HG03520 (cell line): ENCODE measurements around the gene CCDC9.

Experiments
- ATAC-seq: cut with Tn5 transposase; IDR thresholded peaks from one replicate; pipeline ENCODE4 v1.9.1; 2021; ENCODE audit warnings: mild to moderate bottlenecking, moderate library complexity; ENCODE audit not compliant: unreplicated experiment

CCDC9 gene

DNA sequence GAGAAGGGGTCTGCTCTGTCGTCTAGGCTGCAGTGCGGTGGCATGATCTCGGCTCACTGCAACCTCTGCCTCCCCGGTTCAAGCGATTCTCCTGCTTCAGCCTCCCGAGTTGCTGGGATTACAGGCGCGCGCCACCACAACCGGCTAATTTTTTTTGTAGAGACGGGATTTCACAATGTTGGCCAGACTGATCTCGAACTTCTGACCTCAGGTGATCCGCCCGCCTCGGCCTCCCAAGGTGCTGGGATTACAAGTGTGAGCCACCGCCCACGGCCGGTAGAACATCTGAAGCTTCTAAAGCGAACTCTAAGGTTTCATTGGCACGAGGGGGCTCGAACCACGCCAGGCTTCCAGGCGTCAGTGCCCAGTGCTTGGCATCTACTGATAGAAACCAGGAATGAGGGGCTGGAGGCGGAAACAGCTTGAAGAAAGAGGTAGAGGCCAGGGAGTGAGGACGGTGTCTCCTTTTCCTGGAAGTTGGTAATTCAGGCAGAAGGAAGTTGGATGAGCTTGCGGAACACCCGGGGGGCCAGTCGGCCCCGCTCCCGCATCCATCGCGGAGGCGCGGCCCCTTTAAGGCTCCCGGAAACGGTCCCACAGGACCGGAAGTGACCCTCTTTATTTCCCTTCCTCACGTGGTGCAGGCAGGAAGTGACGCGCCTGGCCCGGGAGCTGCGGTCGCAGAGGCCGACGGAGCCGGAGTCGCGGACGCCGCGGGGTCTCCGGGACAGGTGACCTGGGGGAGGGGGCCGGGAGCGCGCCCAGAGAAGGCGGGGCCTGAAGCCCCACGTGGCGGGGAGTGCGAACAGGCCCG, at the start of gene CCDC9:
Gene CCDC9, plus strand, starts transcription at position 647 of the 814 bp plus-strand sequence. CDS start 1,876 bp downstream, outside the sequence.
- ATAC-seq = peak; percentile 38

DNA sequence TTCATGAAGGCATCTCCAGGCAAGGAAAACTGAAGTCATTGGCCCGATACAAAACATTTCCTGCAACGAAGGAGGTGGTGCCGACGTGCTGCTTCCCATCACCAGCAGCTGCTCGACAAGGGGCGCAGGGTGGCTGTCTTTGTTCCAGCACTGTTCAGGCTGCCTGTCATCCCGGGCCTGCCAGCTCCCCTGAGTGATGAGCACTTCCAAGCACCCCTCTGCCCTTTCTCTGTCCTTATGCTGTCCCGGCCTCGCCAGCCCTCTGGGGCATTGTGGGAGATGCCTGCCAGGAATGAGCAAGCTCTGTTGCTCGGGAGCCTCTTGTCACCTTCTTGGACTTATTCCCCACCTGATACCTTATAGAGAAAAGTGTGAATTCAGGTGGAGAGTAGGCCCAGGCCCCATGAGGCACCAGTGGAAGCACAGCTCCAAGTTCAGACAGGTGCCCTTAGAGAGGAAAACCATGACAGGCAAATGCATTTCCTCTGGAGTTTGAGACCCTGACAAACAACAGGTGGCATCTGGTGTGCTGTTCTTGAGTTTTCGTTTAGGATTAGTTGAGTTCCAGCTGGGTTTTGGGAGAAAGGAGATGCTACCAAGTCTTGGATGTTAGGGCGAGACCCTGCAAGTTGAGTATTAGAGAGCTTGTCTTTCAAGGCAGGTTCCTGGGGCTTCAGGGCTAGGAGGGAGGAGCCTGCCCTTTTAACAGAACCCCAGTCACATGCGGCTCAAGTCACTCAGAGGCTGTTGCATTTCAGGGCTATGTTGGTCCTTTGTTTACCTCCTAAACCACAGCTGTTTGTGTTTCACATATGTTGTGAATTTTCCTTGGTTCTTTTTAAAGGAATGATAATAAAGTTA, 46.8 kb upstream of the CCDC9 start:
- ATAC-seq = no peak

DNA sequence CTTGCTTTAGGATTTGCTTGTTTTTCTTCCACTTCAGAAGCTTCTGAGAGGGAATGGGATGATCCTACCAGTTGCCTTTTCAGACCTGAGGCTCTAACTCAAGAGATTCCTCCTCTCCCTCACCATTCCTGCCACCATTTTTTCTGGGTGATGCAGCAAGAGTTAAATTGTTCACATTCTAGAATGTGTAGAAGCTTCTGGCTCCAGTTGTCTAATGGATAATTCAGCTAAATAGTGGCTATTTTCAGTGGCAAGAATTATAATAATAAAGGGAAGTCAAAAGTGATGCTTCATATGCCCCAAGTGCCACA, 46.2 kb upstream of the CCDC9 start:
- no peak for ATAC-seq

DNA sequence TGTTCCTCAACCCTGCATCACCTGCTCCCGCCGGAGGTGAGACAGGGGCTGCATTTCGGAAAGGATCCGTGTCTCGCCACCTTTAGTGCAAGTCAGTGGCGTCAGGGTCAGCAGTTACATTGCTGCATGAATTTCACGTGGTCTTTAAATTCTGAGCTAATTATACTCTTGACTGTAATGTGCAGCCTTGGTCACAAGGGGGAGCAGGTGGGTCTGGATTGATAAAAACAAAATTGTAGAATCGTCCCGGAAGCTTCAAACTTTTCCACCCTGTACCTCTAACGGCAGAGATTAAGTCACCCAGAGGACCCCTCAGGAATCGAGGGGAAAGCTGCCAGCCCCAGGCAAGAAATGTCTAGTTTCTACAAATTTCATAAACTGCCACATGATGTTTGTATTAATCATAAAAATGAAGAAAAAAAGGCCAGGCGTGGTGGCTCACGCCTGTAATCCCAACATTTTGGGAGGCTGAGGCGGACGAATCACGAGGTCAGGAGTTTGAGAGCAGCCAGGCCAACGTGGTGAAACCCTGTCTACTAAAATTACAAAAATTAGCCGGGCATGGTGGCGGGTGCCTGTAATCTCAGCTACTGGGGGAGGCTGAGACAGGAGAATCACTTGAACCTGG, 45.5 kb upstream of the CCDC9 start:
- no peak for ATAC-seq

DNA sequence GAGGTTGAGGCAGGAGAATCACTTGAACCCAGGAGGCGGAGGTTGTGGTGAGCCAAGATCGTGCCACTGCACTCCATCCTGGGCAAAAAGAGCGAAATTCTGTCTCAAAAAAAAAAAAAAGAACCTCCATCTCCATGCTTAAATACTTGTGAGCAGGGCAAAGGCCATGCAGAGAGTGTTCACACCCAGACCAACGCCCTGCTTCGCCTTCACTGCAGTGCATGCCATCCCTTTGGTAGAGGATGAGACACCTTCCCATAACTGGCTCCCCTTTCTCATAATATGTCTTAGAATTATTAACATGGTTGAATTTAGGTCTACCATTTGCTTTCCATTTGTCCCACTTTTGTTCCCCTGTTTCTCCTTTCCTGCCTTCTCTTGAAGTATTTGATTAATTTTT, 40.7 kb upstream of the CCDC9 start:
- ATAC-seq = no peak

DNA sequence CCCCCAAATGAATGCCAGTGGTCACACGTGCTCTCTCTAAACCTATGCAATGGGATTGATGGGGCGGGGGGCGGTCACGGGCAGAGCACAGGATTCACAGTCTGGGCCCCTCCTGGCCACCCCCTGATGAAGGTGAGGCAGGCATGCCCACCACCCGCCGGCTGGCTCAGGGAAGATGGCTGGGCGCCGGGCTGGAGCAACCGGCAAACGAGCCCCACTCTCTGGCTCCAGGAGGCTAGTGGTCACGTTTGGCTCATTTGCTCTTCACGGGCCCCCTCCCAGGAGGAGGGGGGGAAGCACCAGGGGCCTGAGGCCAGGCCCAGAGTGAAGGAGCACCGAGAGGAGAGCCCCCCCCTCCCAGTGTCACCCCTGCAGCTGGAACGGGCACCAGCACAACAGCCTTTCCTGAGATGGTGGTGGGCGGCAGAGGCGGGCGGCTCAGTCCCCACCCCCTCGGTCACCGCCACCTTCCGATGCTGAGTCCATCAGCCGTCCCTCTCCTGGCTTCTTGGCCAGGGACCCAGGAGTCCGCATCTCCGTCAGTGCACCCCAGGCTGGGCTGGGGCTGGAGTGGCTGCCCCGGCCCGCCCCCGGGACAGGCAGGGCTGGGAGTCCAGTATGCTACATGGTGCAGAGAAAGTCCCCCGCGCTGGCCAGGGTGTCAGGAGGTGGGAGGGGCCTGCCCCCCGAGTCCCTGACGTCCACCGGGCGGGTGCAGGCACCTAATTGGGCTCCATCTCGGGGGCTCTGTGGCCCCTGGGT, 35.1 kb upstream of the CCDC9 start:
- no peak for ATAC-seq

DNA sequence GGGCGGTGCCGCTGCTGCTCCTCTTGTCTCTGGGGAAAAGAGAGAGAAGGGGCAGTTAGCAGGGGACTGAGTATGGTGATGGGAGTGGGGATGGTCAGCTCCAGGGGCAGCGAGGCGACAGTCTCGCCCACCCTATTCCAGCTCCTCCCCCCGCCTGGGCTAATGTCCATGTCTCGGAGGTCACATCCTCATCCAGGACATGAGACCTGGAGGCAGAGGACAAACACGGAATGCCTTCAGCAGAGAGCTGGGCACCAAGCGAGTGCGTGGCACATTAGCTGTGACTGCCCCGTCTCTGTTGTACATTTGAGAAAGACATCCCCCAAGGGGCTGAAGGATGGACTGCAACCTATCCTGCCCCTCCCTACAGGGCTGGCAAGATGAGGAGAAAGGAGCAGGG, 34.4 kb upstream of the CCDC9 start:
- ATAC-seq = no peak

DNA sequence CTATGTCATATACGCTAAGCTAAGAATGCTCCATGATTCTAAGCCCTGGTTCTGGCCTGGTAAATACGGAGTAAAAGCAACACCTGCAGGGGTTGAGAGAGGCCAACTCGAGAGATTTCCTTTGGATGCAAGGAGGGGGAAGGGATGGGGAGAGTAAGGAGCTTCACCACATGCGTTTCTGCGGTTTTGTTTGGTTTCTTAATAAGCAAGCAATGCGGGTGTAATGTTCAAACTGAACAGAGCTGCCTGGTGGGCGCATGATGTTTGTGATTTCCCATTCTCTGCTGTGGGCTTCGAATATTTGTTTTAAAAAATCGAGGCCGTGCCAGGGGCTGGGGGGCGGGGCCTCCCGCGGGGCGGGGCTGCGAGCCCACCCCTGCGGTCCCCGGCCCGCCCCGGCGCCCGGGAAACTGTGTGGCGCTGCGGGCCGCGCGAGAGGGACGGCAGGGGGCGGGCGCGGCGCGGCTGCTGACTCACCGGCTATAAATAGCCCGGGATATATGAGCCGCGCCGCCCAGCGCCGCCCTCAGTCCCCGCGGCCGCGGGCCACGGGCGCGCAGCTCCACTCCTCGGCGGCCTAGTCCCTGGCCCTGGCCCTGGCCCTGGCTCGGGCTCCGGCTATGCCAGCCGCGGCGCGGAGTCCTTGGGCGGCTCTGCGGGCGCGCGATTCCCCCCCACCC, 30.4 kb upstream of the CCDC9 start:
- ATAC-seq = peak; percentile 36

DNA sequence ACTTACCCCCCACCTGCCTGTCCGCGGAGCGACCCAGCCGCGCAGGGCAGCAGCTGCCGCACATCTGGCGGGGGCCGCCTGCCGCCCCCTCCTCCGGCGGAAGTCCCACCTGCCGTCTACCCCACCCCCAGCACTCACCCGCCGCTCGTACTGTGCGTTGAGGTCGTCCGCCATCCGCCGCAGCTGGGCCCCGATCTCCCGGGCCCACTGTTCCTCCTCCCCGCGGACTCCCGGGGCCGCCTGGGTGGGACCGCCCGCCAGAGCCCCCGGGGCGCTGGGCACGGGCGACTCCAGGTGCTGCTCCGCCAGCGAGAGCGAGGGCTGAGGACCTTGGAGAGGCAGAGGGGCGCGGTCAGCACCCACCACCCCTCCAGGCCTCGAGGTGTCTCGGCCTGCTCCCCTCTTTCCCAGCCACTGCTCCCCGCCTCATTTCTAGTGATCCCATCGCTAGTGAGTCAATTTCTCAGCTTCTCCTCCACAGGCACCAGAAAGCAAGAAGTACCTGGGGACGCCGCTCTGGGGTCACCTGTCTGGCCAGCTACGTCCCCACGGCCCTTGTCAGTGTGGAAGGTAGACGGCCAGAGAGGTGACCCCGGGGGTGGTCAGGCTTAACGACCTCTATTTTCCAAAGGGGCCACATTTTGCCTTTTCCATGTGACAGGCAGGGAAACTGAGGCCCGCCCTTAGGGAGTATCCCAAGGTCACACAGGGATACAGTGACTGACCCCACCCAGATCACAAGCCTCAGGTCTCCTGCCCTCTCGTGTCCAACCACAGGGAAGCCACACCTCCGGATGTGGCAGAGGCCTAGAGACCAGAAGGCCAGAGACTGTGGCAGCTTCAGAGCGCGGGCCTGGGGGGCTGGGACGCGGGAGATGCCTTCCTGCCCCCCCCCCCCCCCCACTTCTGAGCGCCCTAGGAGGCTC, 29.6 kb upstream of the CCDC9 start:
- ATAC-seq = no peak

DNA sequence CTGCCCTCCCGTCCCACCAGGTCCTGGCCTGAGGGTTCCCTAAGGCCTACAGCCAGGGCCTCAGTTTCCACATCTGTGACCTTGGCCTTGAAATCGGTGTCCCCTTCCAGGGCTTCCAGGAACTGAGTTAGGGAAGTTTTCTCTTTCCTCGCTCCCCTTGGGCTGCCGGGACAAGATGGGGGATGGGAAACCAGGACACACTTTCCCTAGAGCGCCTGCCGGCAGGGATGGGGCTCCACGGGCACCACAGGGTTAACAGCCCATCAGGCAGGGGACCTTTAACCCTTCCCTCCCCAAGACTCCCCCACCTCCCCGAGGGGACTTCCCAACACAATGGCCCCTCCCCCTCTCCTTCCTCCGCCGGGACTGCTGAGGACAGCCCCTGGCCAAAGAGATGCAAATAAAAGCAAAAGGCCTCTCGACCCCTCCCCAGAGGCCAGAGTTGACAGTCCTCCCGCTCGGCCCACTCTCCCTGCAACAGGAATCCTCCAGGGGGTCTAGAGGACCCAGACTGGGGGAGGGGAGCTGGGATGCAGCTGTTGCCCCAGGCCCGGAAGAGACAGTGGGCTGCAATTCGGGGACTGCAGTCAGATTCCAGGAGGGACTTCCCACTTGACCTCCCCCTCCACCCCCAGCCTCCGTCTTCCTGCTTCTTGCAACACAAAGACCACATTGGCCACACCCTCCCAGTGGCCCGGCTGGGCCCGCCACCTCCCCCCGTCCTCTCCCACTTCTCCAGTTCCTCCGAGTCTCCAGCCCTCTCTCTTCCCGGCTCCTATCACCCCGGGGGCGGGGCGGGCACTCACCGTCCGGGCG, 28.8 kb upstream of the CCDC9 start:
- ATAC-seq = no peak

DNA sequence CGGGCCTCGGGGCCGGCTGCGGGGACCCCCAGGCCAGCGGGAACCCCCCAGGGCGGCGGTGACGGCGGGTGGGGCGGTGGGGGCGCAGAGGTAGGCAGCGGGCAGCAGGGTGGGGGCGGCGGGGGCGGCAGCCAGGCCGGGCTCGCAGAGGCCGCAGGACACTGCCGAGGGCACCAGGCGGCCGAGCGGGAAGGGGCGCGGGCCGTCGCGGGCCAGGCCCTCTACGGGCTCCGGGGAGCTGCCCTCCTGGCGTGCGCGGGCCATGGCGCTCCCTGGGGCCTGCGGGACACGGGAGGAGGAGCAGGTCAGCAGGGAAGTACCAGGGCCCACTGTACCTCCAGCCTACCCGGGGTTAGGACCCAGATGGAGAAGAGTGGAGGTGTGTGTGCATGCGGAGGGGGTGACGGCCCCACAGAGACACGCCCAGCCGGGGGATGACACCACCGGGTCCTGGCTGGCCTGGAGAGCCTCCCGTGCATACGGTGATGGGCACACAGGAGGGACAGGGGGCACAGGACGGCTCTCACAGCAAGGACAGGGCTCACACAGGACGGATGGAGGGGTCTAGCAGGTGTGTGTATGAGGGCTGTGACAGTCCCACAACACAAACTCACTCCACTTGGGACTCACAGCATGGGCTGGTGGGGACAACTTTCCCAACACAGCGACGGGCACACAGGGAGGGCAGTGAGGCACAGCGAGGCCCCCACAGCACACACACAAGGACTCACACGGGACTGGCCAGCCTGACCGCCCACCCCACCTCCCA, 28.0 kb upstream of the CCDC9 start:
- ATAC-seq = no peak

DNA sequence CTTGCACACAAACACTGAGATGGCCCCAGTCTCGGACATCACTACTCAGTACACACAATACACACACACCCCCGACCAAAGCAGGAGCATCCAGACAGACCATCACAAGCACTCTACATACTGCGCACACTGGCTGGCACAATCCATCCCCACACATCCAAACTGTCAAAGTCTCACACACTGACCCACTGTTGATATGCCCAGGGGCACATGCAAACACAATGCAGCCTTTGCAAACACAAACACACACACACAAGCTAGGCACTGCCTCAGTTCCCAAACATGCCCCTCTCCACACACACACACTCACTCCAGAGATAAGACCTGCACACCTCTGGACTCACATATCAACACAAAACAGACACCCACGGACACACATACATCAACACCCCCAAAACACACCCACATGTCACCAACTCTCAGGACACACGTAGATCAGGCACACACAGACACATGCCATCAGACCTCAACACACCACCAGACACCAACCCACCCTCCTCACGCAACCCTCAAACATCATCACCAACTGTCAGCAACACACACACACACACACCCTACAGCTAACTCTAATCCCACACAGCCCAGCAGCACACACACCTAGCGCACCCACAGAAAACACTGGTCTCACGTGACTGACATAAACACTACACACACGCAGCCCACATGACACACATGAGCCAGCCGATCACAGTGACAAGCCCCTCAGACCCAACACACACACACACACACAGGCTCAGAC, 27.2 kb upstream of the CCDC9 start:
- no peak for ATAC-seq

DNA sequence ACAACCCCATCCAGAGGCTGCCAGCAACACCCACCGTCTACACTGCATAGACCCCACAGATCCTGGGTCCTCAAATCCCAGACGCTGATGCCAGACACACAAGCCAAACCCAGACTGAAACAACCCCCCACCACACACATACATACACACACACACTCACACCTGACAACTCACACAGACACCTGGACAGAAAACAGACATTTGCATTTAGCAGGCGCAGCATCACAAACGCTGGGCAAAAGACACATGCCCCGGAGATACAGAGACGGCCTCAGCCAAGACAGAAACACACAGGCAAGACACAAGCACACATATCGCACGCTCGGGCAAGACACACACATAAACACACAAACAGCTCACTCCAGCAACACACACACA, 26.7 kb upstream of the CCDC9 start:
- no peak for ATAC-seq

DNA sequence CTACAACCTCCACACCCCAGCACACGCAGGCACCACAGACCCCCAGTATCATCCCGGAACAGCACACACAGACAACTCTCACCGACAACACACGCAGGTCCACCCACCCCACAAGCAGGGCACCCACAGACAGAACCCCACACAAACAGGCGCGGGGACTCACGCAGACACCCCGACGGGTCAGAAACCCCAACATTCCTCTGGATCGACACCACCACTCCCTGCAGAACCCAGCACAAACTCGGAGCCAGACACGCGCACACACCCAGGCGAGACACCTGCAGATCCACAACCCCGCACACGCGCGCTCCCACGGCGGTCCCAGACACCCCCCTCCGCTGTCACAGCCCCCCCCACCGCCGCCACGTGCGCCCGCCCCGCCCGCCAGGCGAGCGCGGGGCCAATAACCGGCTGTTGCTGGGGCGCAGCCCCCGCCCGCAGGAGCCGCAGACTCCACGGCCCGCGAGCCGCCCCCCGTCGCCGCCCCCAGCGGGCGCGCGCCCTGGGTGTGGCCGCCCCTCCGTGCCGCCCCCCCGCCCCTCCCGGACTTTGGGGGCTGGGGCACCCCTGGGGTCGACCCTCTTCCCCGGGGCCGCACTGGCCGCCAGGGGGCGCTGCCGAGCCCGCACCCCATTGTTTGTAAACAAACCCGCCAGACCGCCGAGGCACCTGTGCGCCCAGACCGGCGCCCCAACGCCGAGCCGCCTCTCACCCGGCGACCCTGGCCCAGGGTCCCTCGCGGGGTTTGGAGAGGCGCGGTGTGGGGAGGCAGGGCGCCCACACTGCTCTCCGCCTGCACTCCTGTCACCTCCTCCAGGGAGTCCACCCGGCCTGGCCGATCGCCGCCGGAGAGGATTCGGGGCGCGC, 26.0 kb upstream of the CCDC9 start:
- no peak for ATAC-seq

DNA sequence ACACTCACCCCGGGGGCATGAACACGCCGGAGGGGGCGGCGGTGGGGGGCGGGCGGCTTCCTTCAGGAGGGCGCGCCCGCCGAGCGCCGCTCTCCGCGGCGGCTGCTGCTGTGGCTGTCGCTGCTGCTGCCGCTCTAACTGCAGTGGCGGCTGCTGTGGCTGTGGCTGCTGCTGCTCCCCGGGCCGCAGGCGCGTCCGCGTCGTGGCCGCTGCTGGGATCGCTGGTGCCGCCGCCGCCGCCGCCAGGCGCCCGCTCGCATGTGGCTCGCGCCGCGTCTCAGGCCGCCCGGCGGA, 25.5 kb upstream of the CCDC9 start, which contains the start of gene BBC3:
Gene BBC3, minus strand, starts transcription at position 279 of the 294 bp plus-strand sequence. CDS start 2,768 bp downstream, outside the sequence.
- ATAC-seq = no peak
